Neural cell (in vitro differentiated cells): Measurements from ENCODE around the gene ALOX5AP. TPM values are rescaled to one million over a fixed set of nuclear protein-coding genes. Genes with fewer than 3 reads are reported as not detected.

Experiments used
- H2AFZ ChIP-seq: fragments of 200-600, 300-800 bp; sonication (generic), shearing (Covaris generic); 2 replicates; pipeline ENCODE4 v1.6.0; 2014; ENCODE audit warnings: low read depth, mild to moderate bottlenecking, antibody characterized with exemption, low read length, moderate library complexity
- H3F3A ChIP-seq: fragments of 200-600 bp; shearing (Covaris generic); 2 replicates; pipeline ENCODE4 v1.6.1; 2016; ENCODE audit warnings: mild to moderate bottlenecking, moderate library complexity, mixed read lengths, antibody characterized with exemption, low read length; ENCODE audit not compliant: insufficient read depth, poor library complexity, severe bottlenecking
- H3K27ac ChIP-seq: fragments of 200-600, 300-800 bp; sonication (generic), shearing (Covaris generic); 2 replicates; pipeline ENCODE4 v1.5.1; 2014; ENCODE audit warnings: mild to moderate bottlenecking, low read length, moderate library complexity
- H3K27me3 ChIP-seq: fragments of 300-800, 200-600 bp; sonication (generic), shearing (Covaris generic); 2 replicates; pipeline ENCODE4 v1.6.0; 2014; ENCODE audit warnings: mild to moderate bottlenecking, low read depth, low read length, moderate library complexity; ENCODE audit not compliant: insufficient read depth
- H3K36me3 ChIP-seq: fragments of 300-800, 200-600 bp; sonication (generic), shearing (Covaris generic); 2 replicates; pipeline ENCODE4 v1.5.1; 2014; ENCODE audit warnings: mild to moderate bottlenecking, antibody characterized with exemption, low read length, moderate library complexity; ENCODE audit not compliant: insufficient read depth
- H3K4me2 ChIP-seq: fragments of 300-800, 200-600 bp; sonication (generic), shearing (Covaris generic); 2 replicates; pipeline ENCODE4 v1.6.0; 2014; ENCODE audit warnings: mild to moderate bottlenecking, low read length
- H3K4me3 ChIP-seq: fragments of 300-800, 200-600 bp; sonication (generic), shearing (Covaris generic); 2 replicates; pipeline ENCODE4 v1.5.1; 2014; ENCODE audit warnings: mild to moderate bottlenecking, low read length, moderate library complexity
- H3K79me2 ChIP-seq: fragments of 200-600 bp; shearing (Covaris generic); replicated peaks from 2 replicates; pipeline ENCODE4 v1.6.0; 2014; ENCODE audit warnings: mild to moderate bottlenecking, low read length, moderate library complexity; ENCODE audit not compliant: insufficient read depth
- H3K9ac ChIP-seq: fragments of 300-800, 200-600 bp; sonication (generic), shearing (Covaris generic); 2 replicates; pipeline ENCODE4 v1.6.1; 2016; ENCODE audit warnings: mild to moderate bottlenecking, low read length, mixed read lengths
- H3K9me2 ChIP-seq: fragments of 200-600 bp; shearing (Covaris generic); 2 replicates; pipeline ENCODE4 v1.6.1; 2016; ENCODE audit warnings: mild to moderate bottlenecking, low read length, mixed read lengths; ENCODE audit not compliant: insufficient read depth
- H3K9me3 ChIP-seq: fragments of 200-600, 300-800 bp; sonication (generic), shearing (Covaris generic); 2 replicates; pipeline ENCODE4 v1.6.1; 2016; ENCODE audit warnings: mild to moderate bottlenecking, mixed run types, low read length, moderate library complexity, mixed read lengths
- H4K20me1 ChIP-seq: fragments of 200-600 bp; shearing (Covaris generic); 2 replicates; pipeline ENCODE4 v1.6.1; 2016; ENCODE audit warnings: mild to moderate bottlenecking, mixed run types; ENCODE audit not compliant: insufficient read depth
- EP300 ChIP-seq: fragments of 450-650 bp; conservative IDR thresholded peaks from 2 replicates; pipeline ENCODE4 v1.6.1; 2014; ENCODE audit warnings: antibody characterized with exemption, mild to moderate bottlenecking, moderate library complexity; ENCODE audit not compliant: poor library complexity, severe bottlenecking
- EZH2 ChIP-seq: fragments of 200-600, 300-800 bp; shearing (Covaris generic), sonication (generic); IDR thresholded peaks from 2 replicates; pipeline ENCODE4 v1.6.1; 2014; ENCODE audit warnings: antibody characterized with exemption, low read length, borderline replicate concordance, mild to moderate bottlenecking; ENCODE audit not compliant: insufficient read depth, poor library complexity, severe bottlenecking
- MXI1 ChIP-seq: fragments of 450-650 bp; conservative IDR thresholded peaks from 2 replicates; pipeline ENCODE4 v1.6.1; 2014; ENCODE audit warnings: antibody characterized with exemption, mild to moderate bottlenecking; ENCODE audit not compliant: poor library complexity, severe bottlenecking
- POLR2AphosphoS5 ChIP-seq: IDR thresholded peaks from 2 replicates; pipeline ENCODE4 v1.6.1; 2012
- RAD21 ChIP-seq: fragments of 450-650 bp; conservative IDR thresholded peaks from 2 replicates; pipeline ENCODE4 v1.6.1; 2014; ENCODE audit warnings: antibody characterized with exemption, mild to moderate bottlenecking, moderate library complexity
- REST ChIP-seq: IDR thresholded peaks from 2 replicates; pipeline ENCODE4 v1.6.1; 2012; ENCODE audit warnings: borderline replicate concordance
- SMC3 ChIP-seq: fragments of 450-650 bp; conservative IDR thresholded peaks from 2 replicates; pipeline ENCODE4 v1.6.1; 2014; ENCODE audit warnings: antibody characterized with exemption, mild to moderate bottlenecking, moderate library complexity; ENCODE audit not compliant: poor library complexity
- TAF1 ChIP-seq: IDR thresholded peaks from 2 replicates; pipeline ENCODE4 v1.6.1; 2012; ENCODE audit warnings: low read depth
- polyA plus RNA-seq: library from polyadenylated mRNA; depleted of rRNA; stranded (reverse); fragments of >200 nt; gene quantifications from 2 replicates; pipeline ENCODE4 v1.2.3, GENCODE V29; 2014
- TF ChIP-seq, protein P1 (sequence below): fragments of 450-650 bp; IDR thresholded peaks from 2 replicates; pipeline ENCODE4 v1.5.1; 2014; ENCODE audit warnings: antibody characterized with exemption, mild to moderate bottlenecking, moderate library complexity; ENCODE audit not compliant: poor library complexity, severe bottlenecking

Gene ALOX5AP
- polyA plus RNA-seq, 1 donor from 2014 or later = not detected

DNA sequence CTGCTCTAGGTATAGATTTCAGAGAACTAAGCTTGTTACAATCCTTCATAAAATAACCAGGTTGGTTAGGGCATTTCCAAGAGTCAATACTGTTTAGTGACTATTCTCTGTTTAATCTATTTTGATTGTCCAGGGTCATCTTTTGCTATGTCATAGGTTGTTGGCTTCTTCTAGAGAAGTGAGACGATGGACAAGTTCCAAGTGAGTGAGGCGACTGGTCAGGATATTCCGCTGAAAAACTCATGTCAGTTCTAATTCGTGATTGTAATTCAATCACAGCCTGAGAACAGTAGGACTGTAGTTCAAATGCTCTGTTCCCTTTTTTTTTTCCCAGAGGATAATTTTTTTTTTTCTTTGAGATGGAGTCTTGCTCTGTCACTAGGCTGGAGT lies 15.8 kb upstream of the ALOX5AP start:
- Histone ChIP-seq H3F3A (no peaks in the 10 kb centered on the region), H3K27ac (no peak overlapping the region), H2AFZ (no peak overlapping the region), H3K9ac (no peak overlapping the region), H4K20me1 (no peaks in the 10 kb centered on the region), H3K9me3 (no peaks in the 10 kb centered on the region), H3K4me2 (no peak overlapping the region), H3K9me2 (no peaks in the 10 kb centered on the region), H3K27me3 (no peaks in the 10 kb centered on the region), H3K4me3 (no peak overlapping the region), H3K36me3 (no peaks in the 10 kb centered on the region), H3K79me2 (no peaks in the 10 kb centered on the region)
- TF ChIP-seq REST (no peak), POLR2AphosphoS5 (no peak), EP300 (no peak), RAD21 (no peak), EZH2 (no peak), SMC3 (no peak), TAF1 (no peak), MXI1 (no peak)
- TF ChIP-seq, protein P1, sequence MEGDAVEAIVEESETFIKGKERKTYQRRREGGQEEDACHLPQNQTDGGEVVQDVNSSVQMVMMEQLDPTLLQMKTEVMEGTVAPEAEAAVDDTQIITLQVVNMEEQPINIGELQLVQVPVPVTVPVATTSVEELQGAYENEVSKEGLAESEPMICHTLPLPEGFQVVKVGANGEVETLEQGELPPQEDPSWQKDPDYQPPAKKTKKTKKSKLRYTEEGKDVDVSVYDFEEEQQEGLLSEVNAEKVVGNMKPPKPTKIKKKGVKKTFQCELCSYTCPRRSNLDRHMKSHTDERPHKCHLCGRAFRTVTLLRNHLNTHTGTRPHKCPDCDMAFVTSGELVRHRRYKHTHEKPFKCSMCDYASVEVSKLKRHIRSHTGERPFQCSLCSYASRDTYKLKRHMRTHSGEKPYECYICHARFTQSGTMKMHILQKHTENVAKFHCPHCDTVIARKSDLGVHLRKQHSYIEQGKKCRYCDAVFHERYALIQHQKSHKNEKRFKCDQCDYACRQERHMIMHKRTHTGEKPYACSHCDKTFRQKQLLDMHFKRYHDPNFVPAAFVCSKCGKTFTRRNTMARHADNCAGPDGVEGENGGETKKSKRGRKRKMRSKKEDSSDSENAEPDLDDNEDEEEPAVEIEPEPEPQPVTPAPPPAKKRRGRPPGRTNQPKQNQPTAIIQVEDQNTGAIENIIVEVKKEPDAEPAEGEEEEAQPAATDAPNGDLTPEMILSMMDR = no peak

GRCh38 chr13:30720172-30720869 lies 15.0 kb upstream of the ALOX5AP start:
- no peak overlapping the region for H3K4me2 ChIP-seq
- no peaks in the 10 kb centered on the region for H3F3A ChIP-seq
- no peak overlapping the region for H3K27ac ChIP-seq
- no peaks in the 10 kb centered on the region for H3K9me2 ChIP-seq
- no peak overlapping the region for H2AFZ ChIP-seq
- no peaks in the 10 kb centered on the region for H3K36me3 ChIP-seq
- no peak overlapping the region for H3K9ac ChIP-seq
- H3K4me3 ChIP-seq = no peak overlapping the region
- H3K79me2 ChIP-seq = no peaks in the 10 kb centered on the region
- no peaks in the 10 kb centered on the region for H3K27me3 ChIP-seq
- no peaks in the 10 kb centered on the region for H3K9me3 ChIP-seq
- no peaks in the 10 kb centered on the region for H4K20me1 ChIP-seq
- TF ChIP-seq MXI1 = no peak
- TF ChIP-seq SMC3 = no peak
- no peak for TF ChIP-seq REST
- no peak for TF ChIP-seq POLR2AphosphoS5
- no peak for TF ChIP-seq TAF1
- TF ChIP-seq EP300 = no peak
- no peak for TF ChIP-seq EZH2
- TF ChIP-seq RAD21 = no peak
- TF ChIP-seq, protein P1 = no peak
